NCI-H2227 (cell line): ENCODE measurements around the gene ZNF431.
A peak's percentile ranks its signal among the peaks of the same experiment; 100 is the strongest.
"Not testable (repeated sequence)": the region's sequence is repeated elsewhere in the genome, so short reads cannot be mapped to it uniquely, and the experiment has no call there.

Experiments used
- DNase-seq: peaks from one replicate; lab custom pipeline; 2025; ENCODE audit not compliant: unreplicated experiment; lab: John Stamatoyannopoulos, UW

ZNF431 gene

DNA sequence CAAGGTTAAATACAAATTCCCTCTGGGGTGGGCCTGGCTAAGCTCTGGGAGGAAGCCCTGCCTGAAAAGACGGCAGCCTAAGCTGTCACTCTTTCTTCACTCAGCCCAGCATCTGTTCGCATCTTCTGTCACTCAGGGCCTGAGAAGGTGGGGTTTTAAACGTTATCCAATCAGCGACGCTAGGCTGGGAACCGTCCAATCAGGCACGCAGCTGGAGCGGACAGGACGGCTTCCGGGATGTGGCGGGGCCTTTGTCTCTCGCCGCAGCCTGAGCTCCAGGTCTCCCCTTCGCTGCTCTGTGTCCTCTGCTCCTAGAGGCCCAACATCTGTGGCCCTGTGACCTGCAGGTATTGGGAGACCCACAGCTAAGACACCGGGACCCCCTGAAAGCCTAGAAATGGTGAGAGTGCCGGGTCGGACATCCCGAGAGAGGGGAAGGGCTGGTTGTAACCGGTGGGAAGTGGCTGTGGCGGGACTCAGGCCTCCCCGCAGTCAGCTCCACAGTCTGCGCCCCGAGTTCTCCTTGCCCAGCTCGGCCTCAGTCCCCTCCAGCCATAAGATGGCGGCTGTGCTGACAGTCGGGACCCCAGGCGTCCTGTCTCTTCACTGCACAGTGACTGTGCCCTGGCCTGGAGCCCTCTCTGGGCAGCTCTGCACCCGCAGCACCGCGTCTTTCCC lies at the start of gene ZNF431:
ZNF431 (plus strand) TSS at position 254 of the 678 bp plus-strand sequence; CDS start at position 398, 144 bp downstream.
- DNase-seq, result peak; percentile 91

DNA sequence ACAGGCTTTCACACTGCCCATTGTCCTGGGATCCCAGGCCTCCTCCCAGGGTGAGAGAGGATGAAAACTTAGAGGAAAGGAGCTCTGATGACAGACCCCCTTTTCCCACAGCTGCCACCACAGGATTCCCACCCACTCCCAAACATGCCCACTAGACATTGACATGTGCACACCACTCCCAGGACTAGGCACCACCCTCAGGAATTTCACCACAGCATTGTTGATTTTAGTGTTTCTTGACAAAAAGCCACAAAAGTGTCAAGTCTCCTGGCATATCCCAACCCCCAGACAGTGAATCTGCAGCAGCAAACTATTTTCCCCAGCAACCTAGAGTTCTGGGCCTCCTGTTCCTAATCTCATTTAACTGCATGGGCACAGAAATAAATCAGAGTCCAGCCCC lies 49.7 kb upstream of the ZNF431 start:
- DNase-seq, result no peak

DNA sequence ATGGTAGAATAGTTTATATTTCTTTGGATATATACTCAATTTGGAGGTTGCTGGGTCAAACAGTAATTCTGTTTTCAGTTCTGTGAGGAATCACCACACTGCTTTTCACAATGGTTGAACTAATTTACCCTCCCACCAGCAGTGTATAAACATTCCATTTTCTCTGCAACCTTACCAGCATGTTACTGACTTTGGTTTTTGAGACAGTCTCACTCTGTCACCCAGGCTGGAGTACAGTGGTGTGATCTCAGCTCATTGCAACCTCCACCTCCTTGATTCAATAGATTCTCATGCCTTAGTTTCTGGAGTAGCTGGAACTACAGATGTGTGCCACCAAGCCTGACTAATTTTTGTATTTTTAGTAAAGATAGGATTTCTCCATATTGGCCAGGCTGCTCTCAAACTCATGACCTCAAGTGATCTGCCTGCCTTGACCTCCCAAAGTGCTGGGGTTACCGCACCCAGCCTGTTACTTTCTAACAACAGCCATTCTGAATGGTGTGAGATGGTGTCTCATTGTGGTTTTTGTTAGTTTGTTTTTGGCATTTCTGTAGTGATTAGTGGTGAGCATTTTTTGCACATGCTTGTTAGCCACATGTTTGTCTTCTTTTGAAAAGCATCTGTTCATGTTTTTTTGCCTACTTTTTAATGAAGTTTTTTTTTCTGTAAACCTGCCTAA lies 47.4 kb upstream of the ZNF431 start:
- DNase-seq, result no peak

DNA sequence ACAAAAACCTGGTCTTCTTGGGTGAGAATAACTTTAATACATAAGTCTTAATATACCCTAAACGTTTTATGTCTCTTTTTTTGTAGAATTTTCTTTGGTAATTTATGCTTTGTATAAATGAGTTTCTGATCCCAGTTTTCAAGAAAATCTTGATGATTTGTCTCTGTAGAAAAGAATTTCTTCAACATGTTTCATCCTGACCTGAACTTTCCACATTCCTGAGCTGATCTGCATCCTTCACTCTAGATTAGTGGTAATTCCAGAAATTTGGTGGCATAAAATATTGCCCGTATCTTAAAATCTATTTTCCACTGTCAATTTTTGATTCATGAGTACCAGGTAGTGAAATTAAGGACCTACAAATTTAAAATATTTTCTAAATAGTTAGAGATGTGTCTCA lies 43.5 kb upstream of the ZNF431 start:
- no peak for DNase-seq

DNA sequence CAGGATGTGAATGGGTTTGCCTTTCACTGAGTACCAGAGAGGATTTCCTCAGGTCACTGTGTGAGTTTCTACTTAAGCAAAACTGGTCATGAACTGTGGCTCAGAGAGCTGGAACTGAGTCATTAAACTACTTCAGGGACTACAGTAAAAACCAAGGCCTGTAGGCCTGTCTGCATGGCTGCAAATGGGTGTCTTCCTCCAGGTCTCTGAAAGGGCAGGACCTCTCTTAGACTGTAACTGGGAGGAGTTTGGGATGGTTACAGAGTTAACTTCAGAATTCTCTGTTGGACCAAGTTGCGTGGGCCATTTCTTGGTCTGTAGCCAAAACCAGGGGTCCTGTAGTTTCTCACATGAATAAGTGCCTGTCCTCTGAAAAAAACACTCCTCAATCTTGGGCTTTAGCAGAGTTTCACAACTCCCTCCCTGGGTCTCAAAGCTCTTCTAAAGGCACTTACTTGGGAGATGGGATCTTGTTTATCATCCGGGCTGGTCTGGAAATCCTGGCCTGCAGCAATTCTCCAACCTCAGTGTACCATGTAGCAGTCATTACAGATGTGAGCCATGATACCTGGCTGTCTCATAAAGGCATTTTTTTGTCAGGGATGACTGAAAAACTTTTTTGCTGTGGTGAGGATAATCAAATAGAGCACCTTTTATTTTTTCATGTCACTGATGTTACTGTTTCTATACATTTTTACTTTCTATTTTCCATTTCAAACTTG lies 40.2 kb upstream of the ZNF431 start:
- no peak for DNase-seq

DNA sequence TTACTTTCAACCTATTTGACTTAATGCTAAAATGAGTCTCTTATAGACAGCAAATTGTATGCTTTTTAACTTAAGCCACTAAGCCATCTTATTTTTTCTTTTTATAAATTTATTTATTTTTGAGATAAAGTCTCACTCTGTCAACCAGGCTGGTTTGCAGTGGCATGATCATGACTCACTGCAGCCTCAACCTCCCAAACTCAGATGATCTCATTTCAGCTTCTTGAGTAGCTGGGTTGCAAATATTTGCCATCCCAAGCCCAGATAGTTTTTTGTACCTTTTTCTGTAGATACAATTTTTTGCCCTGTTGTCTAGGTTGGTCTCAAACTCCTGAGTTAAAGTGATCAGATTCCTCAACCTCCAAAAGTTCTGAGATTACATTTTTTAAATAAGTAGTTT lies 32.7 kb upstream of the ZNF431 start:
- no peak for DNase-seq

DNA sequence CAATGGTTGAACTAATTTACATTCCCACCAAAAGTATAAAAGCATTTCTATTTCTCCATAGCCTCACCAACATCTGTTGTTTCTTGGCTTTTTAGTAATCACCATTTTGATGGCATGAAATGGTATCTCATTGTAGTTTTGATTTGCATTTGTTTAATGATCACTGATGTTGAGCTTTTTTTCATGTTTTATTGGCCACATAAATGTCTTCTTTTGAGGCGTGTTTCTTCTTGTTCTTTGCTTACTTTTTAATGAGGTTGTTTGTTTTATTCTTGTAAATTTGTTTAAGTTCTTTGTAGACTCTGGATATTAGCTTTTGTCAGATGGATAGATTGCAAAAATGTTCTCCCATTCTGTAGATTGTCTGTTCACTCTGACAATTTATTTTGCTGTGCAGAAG lies 31.7 kb upstream of the ZNF431 start:
- DNase-seq, result no peak

DNA sequence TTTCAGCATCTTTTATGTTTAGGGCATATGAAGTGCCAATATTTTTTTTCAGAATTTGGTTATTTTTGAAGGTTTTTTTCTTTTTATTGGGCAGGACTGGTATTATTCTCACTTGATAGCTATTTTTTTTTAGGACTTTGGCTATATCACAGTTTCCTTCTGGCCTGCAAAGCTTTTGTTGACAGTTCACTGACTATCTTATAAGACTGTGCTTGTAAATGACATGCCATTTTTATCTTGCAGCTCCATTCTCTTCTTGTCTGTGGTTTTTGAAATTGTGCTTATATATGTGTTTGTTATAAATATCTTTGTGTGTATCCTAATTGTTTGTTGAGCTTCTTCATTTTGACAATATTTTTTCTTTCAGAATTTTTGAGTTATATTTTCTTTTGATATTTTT lies 26.4 kb upstream of the ZNF431 start:
- DNase-seq, result no peak

DNA sequence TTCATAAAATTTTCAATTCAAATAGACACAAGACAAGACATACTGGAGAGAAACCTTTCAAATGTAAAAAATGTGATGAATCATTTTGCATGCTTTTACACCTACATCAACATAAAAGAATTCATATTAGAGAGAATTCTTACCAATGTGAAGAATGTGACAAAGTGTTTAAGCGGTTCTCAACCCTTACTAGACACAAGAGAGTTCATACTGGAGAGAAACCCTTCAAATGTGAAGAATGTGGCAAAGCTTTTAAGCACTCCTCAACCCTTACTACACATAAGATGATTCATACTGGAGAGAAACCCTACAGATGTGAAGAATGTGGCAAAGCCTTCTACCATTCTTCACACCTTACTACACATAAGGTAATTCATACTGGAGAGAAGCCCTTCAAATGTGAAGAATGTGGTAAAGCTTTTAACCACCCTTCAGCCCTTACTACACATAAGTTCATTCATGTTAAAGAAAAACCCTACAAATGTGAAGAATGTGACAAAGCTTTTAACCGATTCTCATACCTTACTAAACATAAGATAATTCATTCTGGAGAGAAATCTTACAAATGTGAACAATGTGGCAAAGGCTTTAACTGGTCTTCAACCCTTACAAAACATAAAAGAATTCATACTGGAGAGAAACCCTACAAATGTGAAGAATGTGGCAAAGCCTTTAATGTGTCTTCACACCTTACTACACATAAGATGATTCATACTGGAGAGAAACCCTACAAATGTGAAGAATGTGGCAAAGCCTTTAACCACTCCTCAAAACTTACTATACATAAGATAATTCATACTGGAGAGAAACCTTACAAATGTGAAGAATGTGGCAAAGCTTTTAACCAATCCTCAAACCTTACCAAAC lies 24.6 kb upstream of the ZNF431 start:
- DNase-seq, result no peak

DNA sequence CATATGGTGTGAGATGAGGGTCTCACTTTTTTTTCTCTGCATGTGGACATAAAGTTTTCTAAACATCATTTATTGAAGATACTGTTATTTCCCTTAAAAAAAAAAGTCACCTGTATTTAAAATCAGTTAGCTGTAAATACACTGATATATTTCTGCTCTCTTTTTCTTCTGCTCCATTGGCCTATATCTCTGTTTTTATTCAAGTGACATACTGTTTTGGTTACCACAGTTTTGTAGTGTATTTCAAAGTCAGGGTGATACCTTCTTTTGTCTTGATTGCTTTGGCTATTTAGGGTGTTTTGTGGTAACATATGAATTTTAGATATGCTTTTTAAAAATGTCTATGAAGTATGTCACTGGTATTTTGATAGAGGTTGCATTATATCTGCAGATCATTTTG lies 15.8 kb upstream of the ZNF431 start:
- DNase-seq, result no peak

DNA sequence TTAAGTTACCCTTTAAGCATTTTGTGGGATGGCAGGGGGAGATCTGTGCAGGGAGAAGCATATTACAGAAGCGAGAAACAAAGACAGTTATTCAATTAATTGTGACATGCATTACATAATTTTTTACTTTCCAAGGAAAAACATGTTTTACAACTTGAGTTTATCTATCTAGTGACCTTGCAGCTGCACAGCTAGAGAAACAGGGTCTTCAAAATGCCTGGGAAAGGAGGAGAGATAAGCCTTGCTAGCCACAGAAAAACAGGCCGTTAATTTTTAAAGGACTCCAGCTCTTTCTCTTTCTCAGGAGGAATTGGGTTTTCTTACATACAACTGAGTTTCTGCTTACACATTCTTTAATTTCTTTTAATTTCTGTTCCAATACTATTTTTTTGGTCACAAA lies 14.8 kb upstream of the ZNF431 start:
- DNase-seq, result no peak

DNA sequence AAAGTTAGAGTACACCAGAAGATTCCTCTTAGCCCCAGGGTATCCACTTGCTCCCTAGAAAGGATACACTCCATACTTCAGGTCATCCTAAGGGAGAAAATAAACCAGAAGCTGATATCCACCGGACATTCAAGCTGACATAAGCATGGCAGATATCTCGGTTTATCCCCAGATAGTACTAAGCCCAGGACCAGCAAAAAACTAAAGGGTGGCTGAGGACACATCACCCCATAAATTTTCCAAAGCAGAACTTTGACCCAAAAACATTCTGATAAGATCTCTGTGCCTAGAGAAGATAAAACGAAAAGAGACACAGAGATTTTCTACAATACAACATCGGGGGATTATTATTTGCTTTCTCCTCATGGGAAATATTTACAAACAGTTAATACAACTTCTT lies 13.9 kb upstream of the ZNF431 start:
- no peak for DNase-seq

DNA sequence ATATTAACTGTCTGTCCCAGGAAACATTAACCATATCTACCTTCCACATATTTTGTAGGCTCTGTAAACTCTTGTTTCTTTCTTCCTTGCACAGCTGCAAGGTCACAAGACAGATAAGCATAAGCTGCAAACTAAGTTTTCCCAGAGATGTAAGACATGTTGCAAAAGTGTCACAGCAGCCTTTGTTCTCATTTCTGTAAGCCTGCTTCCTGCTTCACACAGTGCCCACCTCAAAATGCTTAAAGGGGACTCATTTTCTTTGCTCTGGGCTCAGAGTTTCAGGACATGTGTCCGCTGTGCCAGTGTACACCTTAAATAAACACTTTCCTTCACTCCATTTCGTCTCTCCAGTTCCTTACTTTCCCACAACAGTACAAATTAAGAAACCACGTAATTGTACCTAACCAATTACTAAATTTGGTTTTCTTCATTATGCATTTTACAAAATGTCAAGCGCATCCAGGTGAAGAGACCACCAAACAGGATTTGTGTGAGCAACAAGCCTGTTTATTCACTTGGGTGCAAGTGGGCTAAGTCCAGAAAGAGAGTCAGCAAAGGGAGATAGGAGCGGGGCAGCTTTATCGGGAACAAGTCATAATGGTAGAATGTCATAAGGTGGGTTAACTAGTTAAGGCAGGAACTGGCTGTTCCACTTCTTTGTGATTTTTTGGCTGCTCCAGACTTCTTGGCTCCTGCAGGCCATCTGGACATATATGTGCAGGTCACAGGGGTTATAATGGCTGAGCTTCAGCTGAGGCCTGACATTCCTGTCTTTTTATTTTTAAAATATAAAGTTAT lies 12.7 kb upstream of the ZNF431 start:
- DNase-seq, result no peak

DNA sequence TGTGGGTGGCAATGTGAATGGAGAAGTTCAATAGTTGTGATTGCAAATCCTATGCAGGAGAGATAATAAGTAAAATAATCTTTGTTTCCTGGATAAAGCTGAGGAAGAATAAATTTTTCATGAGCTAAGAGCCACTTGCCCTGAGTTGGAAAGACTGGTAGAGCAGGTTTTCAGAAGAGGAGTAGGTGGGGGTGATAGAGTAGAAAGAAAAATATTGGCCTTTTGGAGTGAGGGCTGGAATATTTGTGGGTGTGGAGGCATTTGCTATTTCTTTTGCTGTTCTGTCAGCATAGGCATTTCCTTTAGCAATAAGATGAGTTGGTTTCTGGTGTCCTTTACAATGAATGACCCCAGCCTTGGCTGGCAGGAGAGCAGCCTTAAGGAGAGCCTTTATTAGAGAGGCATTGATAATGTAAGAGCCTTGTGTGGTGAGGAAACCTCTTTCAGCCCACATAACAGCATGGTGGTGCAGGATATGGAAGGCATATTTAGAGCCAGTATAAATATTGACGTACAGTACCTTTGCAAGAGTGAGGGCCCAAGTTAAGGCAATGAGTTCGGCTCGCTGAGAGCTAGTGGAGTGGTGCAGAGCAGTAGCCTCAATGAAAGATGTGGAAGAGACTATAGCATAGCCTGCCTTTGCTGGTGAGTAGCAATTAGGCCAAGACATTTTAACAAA lies 11.6 kb upstream of the ZNF431 start:
- DNase-seq, result no peak

DNA sequence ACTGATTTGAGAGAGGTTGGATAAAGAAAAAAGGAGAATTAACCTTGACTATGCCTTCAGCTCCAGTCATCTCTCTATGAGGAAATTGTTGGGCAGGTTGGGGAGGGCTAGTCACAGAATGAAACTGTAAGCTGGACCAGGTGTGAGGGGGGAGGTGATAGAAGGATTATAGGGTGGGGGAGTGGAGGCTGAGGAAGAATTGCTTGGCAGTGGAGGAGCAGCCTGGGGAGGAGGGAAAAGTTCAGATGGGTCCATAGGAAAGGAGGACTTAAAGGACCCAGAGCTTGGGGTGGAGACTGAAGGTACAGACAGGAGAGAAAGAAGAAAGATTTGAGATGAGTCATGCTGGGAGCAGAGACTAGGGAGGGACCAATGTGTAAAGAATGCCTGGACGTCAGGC lies 8.2 kb upstream of the ZNF431 start:
- no peak for DNase-seq

DNA sequence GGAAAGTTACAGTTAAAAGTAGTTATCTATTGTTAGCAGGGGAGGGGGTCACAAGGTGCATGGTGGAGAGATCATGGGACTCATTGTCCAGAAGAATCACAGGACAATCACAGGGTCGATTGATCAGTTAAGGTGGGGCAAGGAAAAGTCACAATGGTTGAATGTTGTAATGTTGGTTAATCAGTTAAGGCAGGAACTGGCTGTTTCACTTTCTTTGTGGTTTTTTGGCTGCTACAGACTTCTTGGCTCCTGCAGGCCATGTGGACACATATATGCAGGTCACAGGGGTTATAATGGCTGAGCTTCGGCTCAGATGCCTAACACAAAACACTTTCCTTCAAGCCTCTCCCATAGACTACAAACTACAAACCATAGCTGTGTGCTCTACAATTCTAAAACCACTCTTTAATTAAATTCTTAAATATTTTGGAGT lies 6.9 kb upstream of the ZNF431 start:
- DNase-seq, result no peak

DNA sequence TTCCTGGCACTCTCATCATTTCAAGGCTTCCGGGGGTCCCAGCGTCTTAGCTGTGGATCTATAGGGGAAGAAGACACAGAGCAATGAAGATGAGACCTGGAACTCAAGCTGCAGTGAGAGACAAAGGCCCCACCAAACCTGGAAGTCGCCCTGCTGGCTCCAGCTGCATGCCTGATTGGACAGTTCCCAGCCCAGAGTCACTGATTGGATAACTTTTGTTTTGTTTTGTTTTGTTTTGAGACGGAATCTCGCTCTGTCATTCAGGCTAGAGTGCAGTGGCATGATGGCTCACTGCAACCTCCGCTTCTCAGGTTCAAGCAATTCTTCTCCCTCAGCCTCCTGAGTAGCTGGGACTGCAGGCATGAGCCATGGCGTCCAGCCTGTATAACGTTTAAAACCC lies 6.4 kb upstream of the ZNF431 start:
- DNase-seq, result no peak

DNA sequence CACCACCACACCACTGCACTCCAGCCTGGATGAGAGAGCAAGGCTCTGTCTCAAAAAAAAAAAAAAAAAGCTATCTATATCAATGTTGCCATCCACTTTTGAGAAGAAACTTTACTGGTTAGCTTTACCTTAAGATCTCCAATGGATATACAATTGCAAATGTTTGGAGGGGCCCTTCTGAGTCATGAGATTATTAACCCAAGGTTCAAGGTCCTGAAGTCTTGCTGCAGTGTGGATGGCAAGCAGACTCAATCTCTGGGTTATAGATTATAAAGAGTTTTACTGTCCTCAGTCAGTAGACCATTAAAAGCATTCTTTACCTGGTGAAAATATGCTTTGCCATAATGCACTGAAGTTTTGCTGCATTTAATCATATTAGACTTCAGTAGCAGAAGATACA lies 3.7 kb upstream of the ZNF431 start:
- no peak for DNase-seq

DNA sequence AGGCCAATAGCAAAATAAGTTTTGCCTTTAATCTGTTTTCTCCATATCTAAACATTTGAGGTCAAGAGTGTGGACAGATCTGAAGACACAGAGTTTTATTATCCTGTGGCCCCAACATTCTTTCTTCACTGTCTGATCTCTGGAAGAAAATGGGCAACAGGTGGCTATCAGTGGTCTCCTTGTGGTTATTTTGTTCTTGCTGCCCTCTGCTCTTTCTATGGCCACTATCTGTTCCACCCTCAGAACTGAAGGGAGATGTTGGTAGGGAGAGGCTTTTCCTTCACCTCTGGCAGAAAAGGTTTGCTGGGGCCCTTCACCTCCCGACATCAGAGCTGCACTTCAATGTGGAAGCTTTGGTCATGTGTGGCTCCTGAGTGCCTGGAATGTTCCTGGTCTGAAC lies 834 bp upstream of the ZNF431 start:
- not testable (repeated sequence) for DNase-seq

DNA sequence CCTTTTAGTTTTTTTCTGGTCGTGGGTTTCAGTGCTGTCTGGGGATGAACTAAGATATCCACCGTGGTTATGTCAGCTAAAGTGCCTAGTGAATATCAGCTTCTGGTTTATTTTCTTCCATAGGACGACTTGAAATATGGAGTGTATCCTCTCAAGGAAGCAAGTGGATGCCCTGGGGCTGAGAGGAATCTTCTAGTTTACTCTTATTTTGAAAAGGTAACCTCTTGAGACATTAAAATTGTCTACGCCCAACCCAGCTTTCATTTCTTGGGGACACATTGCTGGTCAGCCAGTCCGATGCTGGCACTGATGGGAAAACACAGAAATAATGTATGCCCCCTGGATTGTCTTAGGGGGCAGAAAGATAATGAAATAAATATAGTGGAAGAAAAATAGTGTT lies 1.6 kb downstream of the ZNF431 start:
- no peak for DNase-seq
